ENCODE results near the gene ABCC6.
"Not testable (repeated sequence)": the region's sequence is repeated elsewhere in the genome, so short reads cannot be mapped to it uniquely, and the experiment has no call there.

The ABCC6 gene

DNA sequence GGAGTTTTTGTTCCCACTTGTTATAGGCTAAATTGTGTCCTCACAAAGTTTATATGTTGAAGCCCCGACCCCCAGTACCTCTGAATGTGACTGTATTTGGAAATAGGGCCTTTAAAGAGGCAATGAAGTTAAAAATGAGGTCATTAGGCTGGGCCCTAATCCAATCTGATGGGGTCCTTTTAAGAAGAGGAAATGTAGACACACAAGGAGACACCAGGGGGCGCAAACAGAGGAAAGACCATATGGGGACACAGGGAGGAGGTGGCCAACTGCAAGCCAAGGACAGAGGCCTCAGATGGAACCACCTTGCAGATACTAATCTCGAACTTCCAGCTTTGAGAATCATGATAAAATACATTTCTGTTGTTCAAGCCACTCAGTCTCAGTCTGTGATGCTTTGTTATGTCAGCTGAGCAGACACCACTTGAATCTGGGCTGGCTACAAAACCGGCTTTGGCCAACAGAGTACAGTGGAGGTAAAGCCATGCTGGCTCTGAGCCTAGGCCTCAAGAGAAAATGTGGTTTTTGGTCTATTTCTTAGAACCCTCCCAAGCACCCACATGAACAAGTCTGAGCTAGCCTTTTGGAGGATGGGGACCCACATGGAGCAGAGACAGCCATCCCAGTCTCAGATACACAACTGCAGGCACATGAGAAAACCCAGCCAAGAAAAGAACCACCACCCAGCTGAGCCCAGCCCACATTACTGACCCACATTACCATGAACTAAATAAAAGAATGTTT lies 20.7 kb downstream of the ABCC6 start:
- not testable (repeated sequence) for H3K4me3 ChIP-seq (ENCODE audit: low read depth, low read length)
- peak; percentile 79 for DNase-seq (ENCODE audit: low read depth)
- TF ChIP-seq, protein P1, sequence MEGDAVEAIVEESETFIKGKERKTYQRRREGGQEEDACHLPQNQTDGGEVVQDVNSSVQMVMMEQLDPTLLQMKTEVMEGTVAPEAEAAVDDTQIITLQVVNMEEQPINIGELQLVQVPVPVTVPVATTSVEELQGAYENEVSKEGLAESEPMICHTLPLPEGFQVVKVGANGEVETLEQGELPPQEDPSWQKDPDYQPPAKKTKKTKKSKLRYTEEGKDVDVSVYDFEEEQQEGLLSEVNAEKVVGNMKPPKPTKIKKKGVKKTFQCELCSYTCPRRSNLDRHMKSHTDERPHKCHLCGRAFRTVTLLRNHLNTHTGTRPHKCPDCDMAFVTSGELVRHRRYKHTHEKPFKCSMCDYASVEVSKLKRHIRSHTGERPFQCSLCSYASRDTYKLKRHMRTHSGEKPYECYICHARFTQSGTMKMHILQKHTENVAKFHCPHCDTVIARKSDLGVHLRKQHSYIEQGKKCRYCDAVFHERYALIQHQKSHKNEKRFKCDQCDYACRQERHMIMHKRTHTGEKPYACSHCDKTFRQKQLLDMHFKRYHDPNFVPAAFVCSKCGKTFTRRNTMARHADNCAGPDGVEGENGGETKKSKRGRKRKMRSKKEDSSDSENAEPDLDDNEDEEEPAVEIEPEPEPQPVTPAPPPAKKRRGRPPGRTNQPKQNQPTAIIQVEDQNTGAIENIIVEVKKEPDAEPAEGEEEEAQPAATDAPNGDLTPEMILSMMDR (IDR thresholded peaks at IDR 0.05; ENCODE audit: low read depth, low read length) = peak; percentile 33

DNA sequence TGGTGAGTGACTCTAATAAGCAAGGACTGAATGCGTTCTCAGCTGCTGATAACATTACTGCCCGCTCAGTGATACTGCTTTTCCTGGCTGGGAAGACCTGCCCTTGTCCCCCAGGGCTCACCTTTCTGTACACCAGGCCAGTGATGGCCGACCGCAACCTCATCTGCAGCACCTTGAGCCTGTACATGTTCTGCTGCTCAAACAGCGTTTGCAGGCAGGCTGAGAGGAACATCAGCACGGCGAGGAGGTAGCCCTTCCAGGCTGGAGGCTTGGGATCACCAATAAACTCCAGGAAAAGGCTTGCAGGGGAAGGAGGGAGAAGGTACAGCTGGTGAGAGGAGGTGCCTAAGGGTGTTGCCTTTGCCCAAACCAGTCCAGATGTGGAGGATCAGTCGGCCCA lies 21.4 kb downstream of the ABCC6 start:
- H3K4me3 ChIP-seq (ENCODE audit: low read depth, low read length); DNase-seq (ENCODE audit: low read depth): not testable (repeated sequence)

DNA sequence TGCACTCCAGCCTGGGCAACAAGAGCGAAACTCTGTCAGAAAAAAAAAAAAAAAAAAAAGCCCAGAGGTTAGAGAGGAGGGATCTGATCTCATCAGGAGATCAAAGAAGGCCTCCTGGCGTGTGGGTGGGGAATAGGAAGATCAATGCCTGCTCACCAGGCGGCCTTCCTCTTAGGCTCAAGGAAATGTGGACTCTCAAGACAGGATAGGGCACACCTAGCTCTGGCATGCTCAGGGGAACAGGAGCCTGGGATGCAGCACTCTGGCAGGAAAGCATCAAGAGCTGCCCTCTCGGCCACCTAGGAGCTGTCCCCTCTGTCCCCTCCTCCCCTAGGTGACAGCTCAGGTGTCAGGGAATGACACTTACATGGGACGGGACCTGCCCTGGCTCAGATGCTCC lies 22.9 kb downstream of the ABCC6 start:
- not testable (repeated sequence) for H3K4me3 ChIP-seq (ENCODE audit: low read depth, low read length); DNase-seq (ENCODE audit: low read depth)

DNA sequence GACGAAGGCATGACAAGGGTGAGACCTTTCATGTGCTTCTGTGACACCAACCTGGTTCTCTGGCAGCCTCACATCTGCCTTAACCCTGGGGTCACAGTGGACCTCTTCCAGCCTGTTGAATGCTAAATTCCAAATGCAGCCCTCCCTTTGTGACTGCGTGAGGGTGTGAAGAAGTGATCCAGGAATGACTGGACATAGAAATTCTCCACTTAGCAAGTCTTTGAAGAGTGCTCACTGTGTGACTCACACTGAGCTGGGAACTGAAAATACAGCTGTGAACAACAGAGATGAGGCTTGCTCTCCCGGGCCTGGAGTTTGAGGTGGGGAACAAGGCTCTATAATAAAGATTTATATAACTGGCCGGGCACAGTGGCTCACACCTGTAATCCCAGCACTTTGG lies 23.9 kb downstream of the ABCC6 start:
- not testable (repeated sequence) for DNase-seq (ENCODE audit: low read depth); H3K4me3 ChIP-seq (ENCODE audit: low read depth, low read length)

DNA sequence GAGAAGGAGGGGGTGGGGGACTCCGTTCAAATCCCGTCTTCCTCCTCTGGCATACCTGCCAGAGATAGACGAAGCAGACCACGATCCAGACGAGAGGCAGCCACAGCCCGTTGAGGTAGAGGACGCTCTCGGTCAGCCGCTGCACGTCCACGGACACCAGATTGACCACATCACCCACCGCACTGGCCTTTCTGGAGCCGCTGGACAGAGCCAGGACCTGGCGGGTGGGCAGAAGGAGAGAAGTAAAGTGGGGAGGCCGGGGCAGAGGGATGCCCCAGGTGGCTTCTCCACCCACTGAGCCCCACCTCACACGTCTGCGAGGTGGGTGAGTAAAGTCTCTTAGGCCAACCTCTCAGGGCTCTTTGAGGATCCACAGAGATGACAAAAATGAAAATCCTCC lies 25.3 kb downstream of the ABCC6 start:
- no peak for DNase-seq (ENCODE audit: low read depth)
- TF ChIP-seq, protein P2, sequence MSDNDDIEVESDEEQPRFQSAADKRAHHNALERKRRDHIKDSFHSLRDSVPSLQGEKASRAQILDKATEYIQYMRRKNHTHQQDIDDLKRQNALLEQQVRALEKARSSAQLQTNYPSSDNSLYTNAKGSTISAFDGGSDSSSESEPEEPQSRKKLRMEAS (IDR thresholded peaks at IDR 0.05; ENCODE audit: low read depth, low read length) = no peak
- TF ChIP-seq, protein P1 (IDR thresholded peaks at IDR 0.05; ENCODE audit: low read depth, low read length) = no peak
- TF ChIP-seq POLR2A (IDR thresholded peaks at IDR 0.05; ENCODE audit: extremely low read depth, insufficient read length) (no peak), MYC (IDR thresholded peaks at IDR 0.05; ENCODE audit: low read depth, low read length) (no peak)
- no peak overlapping the region for H3K4me3 ChIP-seq (ENCODE audit: low read depth, low read length)

DNA sequence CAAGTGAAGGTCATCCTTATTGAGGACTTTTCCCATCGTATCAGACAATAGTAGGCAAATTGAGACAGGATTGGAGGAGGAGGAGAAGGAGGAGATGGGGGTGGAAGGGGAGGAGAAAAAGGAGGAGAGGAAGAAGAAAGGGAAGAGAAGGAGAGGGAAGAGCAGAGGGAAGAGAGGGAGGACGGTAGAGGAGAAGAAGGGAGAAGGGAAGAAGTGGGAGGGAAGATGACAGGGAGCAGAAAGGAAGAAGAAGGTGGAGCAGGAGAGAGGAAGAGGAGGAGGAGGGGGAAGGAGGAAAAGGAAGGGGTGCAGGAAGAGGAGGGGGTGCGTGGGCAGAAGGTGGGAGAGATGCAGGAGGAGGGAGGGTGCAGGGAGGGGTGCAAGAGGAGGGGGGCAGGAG lies 26.0 kb downstream of the ABCC6 start:
- no peak for DNase-seq (ENCODE audit: low read depth)
- no peak overlapping the region for H3K4me3 ChIP-seq (ENCODE audit: low read depth, low read length)
- TF ChIP-seq, protein P1 (IDR thresholded peaks at IDR 0.05; ENCODE audit: low read depth, low read length) = no peak
- TF ChIP-seq MYC (IDR thresholded peaks at IDR 0.05; ENCODE audit: low read depth, low read length) (no peak), POLR2A (IDR thresholded peaks at IDR 0.05; ENCODE audit: extremely low read depth, insufficient read length) (no peak)
- TF ChIP-seq, protein P2 (IDR thresholded peaks at IDR 0.05; ENCODE audit: low read depth, low read length) = no peak

DNA sequence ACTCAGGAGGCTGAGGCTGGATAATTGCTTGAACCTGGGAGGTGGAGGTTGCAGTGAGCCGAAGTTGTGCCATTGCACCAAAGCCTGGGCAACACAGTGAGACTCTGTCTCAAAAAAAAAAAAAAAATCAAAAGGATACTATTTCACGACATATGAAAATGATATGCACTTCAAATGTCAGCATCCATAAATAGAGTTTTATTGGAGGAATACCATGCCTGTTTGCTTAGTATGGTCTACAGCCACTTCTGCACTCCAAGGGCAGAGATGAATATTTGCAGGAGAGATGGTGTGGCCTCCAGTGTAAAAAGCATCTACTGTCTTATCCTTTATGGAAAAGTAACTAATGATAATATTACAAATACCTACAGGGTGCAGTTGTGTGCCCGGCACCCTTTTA lies 27.2 kb downstream of the ABCC6 start:
- H3K4me3 ChIP-seq (ENCODE audit: low read depth, low read length) = no peak overlapping the region
- no peak for TF ChIP-seq POLR2A (IDR thresholded peaks at IDR 0.05; ENCODE audit: extremely low read depth, insufficient read length)
- TF ChIP-seq, protein P1 (IDR thresholded peaks at IDR 0.05; ENCODE audit: low read depth, low read length) = no peak
- TF ChIP-seq, protein P2 (IDR thresholded peaks at IDR 0.05; ENCODE audit: low read depth, low read length) = no peak
- TF ChIP-seq MYC (IDR thresholded peaks at IDR 0.05; ENCODE audit: low read depth, low read length) = no peak
- no peak for DNase-seq (ENCODE audit: low read depth)

Data from NB4 (cell line).